ENCODE measurements around the gene CD70.
"Not testable (repeated sequence)": the region's sequence is repeated elsewhere in the genome, so short reads cannot be mapped to it uniquely, and the experiment has no call there.

Gene CD70, protein sequence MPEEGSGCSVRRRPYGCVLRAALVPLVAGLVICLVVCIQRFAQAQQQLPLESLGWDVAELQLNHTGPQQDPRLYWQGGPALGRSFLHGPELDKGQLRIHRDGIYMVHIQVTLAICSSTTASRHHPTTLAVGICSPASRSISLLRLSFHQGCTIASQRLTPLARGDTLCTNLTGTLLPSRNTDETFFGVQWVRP

DNA sequence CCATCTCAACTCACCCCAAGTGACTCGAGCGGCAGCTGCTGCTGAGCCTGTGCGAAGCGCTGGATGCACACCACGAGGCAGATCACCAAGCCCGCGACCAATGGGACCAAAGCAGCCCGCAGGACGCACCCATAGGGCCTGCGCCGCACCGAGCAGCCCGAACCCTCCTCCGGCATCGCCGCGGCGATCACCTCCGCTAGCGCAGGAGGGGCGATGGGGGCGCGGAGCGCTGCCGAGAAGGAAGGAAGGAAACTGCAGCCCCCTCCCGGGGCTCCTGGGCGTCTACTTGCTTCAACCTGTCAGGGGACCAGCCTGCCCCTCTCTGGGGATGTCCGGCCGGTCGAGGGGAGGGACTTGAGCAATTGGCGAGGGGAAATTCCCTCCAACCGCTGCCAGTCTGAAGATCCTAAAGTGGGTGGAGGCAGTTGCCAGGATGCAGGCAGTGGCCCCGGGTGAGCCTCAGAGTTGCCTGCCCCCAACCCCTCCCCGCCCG is at the start of gene CD70:
CD70 (minus strand) TSS at position 324 of the 493 bp plus-strand sequence; CDS start at position 176, 148 bp downstream.
- no peak for DNase-seq

DNA sequence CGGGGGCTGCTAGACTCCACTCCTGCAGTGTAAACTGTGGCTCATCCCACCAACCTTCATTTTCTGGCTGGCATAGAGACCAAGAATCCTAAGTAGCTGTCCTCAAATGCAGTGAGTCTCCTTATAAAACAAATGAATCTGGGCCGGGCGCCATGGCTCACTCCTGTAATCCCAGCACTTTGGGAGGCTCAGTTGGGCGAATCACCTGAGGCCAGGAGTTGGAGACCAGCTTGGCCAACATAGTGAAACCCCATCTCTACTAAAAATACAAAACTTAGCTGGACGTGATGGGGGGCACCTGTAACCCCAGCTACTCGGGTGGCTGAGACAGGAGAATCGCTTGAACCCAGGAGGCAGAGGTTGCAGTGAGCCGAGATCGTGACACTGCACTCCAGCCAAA is 49.4 kb upstream of the CD70 start:
- not testable (repeated sequence) for DNase-seq

DNA sequence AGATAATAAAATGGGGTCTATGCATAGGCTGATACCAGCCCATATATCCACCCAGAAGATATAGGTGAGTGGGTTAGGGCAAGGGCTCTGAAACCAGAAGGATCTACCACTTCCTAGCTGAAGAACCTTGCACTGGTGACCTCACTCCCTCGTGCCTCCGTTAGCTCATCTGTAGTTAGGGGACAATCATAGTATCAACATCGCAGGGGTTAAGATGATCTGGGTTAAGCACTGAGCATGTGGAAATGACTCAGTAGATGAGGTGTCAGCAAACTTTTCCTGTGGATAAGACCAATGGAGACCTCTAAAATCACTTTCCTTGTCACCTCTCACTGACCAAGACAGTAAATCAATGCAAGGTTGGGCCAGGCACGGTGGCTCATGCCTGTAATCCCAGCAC is 48.5 kb upstream of the CD70 start:
- DNase-seq = no peak

DNA sequence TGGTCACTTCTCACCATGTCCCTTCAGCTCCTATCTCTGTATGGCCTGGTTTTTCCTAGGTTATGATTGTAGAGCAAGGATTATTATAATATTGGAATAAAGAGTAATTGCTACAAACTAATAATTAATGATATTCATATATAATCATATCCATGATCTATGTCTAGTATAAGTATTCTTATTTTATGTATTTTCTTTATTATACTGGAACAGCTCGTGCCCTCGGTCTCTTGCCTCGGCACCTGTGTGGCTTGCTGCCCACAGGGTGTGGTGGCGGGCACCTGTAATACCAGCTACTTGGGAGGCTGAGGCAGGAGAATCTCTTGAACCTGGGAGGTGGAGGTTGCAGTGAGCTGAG is 42.5 kb upstream of the CD70 start:
- not testable (repeated sequence) for DNase-seq

DNA sequence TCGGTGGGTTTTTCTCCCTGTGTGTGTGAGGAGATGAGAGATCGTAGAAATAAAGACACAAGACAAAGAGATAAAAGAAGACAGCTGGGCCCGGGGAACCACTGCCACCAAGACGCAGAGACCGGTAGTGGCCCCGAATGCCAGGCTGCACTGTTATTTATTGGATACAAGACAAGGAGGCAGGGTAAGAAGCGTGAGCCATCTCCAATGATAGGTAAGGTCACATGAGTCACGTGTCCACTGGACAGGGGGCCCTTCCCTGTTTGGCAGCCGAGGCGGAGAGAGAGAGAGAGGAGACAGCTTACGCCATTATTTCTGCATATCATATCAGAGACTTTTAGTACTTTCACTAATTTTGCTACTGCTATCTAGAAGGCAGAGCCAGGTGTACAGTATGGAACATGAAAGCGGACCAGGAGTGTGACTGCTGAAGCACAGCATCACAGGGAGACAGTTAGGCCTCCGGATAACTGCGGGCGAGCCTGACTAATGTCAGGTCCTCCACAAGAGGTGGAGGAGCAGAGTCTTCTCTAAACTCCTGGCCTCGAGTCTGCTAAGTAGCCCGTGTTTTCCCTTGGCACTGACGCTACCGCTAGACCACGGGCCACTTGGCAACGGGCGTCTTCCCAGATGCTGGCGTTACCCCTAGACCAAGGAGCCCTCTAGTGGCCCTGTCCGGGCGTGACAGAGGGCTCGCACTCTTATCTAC is 42.0 kb upstream of the CD70 start:
- DNase-seq = not testable (repeated sequence)

DNA sequence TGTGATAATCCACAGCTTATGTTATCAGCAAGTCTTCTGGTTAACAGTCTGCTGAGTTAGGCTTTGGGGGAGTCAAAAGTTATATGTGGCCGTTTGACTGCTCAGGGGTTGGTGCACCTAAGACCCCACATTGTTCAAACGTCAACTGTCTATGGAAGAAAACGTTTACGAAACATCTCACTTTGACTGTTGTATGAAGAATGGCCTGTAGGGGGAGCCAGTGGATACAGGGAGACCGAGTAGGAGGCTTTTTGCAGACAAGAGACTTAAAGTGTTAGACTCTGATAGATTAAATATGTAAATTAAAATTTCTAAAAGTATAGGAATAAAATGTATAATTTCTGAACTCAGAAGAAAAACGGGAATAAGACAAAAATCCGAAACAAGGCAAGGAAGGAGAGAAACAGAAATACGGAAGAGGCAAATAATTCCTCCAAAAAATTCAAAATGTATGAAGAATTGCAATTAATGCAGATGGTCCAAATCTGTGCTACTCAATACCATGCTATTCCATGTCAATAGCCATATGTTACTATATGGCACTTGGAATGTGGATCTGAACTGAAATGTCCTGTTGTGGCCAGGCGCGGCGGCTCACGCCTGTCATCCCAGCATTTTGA is 41.2 kb upstream of the CD70 start:
- peak; percentile 58 for DNase-seq

DNA sequence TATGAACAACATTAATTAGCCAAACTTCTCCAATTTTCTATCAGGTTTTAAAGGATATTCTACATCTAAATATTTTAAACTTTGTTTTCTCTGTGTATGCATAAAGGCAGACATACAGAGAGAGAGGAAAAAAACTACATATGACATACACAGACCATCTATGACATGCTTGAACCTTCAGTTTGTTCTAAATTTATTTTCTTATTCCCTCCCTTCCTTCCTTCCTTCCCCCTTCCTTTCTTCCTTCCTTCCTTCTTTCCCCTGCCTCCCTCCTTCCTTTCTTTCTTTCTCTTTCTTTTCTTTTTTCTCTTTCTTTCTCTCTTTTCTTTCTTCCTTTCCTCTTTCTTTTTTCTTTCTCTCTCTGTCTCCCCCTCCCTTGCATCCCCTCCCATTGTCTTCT is 35.8 kb upstream of the CD70 start:
- no peak for DNase-seq

DNA sequence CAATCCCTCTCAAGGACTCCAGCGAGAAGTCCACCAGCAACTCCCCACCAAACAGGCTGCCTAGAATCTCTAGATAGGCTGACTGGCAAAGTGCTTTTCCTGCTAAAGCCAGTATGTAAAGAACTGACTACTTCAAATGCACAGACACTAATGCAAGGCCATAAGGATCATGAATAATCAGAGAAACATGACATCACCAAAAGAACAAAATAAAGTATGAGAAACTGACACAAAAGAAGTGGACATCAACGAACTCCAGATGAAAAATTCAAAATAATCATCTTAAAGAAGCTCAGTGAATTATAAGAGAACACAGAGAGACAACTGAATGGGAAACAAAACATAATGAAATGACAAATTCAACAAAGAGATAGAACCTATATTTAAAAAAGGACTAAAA is 26.4 kb upstream of the CD70 start:
- no peak for DNase-seq

DNA sequence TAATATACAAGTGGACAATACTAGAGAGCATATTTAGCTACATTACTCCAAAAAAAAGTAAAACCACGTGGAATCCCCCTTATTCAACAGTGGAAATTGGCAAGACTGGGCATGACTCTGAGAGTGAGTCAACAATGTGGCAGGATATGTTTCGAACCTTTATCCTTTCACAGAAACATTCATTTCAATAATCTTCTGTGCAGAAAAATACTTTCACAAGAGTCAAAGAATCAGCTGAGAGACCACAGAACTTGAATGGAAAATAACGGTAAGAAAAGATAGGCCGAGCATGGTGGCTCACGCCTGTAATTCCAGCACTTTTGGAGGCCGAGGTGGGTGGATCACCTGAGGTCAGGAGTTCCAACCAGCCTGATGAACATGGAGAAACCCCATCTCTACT is 25.1 kb upstream of the CD70 start:
- DNase-seq = no peak

DNA sequence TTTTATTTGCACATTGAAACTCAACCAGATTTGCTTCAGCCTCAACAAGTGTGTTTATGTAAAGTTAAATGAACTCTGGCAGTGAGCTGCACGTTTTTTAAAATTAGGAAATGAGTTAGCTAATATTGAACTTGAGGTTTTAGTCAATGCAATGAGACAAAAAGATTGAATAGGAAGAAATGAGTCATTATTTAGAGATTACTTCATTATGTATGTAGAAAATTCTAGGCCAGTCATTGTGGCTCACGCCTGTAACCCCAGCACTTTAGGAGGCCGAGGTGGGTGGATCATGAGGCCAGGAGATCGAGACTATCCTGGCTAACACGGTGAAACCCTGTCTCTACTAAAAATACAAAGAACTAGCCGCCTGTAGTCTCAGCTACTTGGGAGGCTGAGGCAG is 22.8 kb upstream of the CD70 start:
- no peak for DNase-seq

DNA sequence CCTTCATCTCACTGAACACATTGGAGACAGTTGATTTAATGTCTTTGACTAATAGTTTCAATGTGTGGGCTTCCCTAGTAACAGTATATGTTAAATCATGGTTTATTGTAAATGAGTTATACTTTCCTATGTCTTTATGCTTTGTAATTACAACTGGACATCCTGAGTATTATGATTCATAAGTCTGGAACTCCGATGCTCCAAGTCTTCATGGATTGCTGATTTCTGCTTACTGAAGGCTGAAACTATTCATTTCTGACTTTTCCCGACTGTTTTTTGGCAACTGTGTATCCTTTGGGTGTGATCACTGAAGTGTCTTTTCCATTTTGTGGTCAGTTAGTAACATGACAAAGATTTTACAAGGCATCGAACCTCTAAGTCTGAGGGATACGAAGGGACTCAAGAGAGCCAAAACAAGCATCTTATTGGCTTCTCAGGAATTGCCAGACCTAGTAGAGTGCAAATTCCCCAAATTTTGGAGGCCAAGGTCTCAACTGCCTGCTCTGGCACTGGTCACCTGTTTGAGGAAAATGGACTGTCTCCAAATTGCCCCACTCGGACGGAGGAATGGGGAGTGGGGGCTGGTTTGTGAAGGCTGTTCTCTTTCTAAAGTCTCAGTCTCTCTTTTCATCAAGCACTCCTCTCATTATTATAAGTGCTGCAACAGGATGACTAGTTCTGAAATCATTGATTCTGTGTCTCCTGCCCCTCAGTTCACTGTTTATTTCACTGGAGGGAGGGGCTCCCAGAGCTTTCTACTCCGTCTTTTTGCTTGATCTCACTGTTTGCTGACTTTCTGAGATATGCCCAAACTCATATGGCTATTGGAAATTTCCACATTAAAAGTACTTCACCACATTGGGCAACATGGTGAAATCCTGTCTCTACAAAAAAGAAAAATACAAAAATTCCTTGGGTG is 20.2 kb upstream of the CD70 start:
- DNase-seq = no peak

DNA sequence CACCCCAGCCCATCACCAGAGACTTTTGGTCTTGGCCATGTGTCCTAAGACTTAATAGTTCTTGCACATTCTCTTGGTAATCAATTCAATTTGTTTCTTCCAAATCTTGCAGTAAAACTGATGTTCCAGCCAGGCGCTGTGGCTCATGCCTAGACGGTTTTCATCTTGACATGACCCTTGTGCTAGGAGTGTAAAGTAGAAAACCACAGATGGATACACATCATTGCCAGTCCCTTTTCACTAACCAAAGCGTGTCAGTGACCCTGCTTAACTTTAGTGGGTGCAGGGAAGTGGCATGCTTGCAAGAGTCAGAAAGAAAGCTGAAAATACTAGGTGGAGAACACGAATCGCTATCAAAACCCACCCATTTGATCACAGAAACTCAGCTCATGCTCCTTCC is 18.0 kb upstream of the CD70 start:
- DNase-seq = no peak

DNA sequence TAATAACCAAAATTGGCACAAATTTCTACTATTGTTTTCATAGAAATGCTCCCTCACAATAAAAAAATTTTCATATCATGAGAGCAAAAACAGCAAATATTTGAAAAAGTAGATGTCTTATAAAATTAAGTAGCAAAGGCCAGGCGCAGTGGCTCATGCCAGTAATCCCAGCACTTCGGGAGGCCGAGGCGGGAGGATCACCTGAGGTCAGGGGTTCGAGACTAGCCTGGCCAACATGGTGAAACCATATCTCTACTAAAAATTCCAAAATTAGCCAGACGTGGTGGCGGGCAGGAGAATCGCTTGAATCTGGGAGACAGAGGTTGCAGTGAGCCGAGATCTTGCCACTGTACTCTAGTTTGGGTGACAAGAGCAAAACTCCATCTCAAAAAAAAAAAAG is 17.2 kb upstream of the CD70 start:
- not testable (repeated sequence) for DNase-seq

DNA sequence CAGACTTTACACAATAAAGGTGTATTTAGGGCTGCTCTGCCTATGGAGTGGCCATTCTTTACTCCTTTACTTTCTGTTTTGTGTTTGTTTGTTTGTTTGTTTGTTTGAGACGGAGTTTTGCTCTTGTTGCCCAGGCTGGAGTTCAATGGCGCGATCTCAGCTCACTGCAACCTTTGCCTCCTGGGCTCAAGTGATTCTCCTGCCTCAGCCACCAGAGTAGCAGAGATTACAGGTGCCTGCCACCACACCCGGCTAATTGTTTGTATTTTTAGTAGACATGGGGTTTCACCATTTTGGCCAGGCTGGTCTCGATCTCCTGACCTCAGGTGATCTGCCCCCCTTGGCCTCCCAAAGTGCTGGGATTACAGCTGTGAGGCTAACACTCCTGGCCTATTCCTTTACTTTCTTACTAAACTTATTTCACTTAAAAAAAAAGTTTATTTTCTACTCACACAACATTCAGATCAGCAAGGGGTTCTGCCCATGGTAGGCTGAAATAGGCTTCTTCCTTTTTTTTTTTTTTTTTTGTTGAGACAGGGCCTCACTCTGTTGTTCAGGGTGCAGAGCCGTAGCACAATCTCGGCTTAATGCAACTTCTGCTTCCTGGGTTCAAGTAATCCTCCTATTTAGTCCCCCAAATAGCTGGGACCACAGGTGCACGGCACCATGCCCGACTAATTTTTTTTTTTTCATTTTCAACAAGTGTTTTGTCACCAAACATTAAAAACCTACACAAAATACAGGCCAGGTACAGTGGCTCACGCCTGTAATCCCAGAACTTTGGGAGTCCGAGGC is 15.5 kb upstream of the CD70 start:
- not testable (repeated sequence) for DNase-seq

DNA sequence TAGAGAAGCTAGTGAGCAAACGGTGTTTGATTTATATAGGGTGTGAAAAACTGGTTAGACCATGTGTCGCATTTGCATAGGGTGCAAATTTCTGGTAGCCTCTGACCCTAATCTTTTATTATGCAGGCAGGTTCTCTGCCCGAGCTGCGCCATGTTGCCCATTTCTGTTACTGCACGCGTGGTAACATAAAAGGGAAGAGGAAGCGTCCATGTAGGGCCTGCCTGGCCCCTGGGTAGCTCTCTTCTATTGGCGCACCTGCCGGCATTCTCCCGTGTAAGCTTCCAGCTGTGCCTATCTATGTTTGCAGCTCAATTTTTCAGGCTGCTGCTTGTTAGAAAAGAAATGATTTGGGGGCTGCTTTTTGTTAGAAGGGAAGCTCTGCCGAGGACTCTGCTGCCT is 14.0 kb upstream of the CD70 start:
- DNase-seq = no peak

DNA sequence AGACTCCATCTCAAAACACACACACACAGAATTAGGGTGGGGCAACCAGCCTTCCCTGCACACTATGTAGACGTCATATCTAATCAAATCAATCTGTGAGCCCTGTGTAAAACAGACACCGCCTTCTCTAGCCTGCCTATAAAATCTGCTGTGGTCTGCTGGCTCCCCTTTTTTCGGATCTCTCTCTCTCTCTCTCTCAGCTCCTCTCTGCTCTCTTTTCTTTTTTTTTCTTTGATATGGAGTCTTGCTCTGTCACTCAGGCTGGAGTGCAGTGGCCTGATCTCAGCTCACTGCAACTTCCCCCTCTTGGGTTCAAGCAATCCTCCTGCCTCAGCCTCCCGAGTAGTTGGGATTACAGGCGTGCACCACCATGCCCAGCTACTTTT is 11.8 kb upstream of the CD70 start:
- no peak for DNase-seq

DNA sequence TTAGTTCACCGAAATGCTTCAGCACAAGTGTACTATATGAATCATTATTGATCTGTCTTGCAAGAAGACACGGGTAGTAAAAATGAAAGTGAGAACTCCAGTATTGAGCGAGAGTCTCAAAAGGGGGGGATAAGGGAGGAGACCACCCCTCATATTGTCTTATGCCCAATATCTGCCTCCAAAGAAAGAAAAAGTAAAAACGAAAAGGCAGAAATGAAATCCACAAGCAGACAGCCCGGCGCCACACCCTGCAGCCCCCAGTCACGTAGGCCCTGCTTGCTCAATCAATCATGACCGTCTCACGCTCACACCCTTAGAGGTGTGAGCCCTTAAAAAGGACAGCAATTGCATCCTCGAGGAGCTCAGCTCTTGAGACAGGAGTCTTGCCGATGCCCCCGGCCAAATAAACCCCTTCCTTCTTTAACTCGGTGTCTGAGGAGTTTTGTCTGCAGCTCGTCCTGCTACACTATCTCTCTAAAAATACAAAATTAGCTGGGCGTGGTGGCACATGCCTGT is 10.6 kb upstream of the CD70 start:
- DNase-seq = not testable (repeated sequence)

DNA sequence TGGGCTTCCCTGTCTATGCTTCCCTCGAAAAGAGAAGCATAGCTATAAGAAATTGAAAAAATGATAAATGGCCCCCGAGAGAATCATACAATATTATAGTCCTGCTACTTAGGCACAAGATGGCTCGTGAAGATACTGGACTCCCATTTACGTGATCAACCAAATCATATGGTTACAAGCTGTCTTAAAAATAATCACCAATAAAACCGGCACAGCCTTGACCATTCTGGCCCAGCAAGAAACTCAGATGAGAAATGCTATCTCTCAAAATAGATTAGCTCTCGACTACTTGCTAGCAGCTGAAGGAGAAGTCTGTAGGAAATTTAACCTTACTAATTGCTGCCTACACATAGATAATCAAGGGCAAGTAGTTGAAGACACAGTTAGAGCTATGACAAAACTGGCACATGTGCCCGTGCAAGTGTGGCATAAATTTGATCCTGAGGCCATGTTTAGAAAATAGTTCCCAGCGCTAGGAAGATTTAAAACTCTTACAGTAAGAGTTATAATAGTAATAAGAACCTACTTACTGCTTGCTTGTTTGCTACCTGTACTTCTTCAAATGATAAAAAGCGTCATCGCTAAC is 10.1 kb upstream of the CD70 start:
- DNase-seq = not testable (repeated sequence)

DNA sequence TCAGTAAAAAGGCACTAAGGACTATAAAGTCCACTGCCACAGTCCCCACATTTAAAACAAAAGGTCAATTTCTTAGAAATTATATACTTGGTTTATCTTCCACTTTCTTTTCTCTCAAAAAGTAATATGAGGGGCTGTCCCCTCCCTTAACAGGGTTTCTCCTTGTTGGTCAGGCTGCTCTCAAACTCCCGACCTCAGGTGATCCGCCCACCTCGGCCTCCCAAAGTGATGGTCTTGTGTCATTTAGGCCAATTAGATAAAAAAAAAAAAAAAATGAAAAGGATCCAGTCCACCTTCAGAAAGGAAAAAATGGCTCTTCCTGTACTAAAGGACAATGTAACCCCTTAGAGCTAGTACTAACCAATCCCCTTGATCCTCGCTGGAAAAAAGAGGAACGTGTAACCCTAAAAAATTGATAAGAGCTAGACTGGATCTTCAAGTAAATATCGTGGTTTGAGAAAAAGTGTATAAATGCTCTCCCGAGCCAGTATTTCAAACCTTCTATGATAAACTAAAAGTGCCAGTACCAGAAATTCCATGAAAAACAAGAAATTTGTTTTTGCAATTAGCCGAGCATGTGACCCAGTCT is 9.0 kb upstream of the CD70 start:
- no peak for DNase-seq

DNA sequence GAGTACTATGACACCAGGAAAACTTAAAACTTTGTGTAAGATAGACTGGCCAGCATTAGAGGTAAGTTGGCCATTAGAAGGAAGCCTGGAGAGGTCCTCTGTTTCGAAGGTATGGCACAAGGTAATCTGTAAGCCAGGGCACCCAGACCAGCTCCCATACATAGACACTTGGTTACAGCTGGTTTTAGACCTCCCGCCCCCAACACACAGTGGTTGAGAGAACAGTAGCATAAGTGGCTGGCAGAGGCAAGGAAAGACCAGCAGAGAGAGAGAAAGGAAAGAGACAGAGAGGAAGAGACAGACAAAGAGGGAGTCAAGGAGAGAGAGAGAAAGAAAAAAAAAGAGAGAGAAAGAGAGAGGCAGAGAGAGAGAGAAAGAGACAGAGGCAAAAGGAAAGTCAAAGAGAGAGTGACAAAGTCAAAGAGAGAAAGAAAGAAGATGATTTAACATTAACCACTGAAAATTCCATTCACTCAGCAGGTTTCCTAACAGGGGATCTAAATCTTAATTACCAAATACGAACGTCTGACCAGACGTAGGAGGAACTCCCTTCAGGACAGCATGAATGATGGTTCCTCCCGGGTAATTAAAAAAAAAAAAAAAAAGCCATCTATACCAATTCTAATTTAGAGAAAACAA is 7.4 kb upstream of the CD70 start:
- DNase-seq = not testable (repeated sequence)

All from activated CD4-positive, alpha-beta T cell treated with anti-CD3 and anti-CD28 coated beads for 1 hour (primary cell).